ENCODE data around the gene TPRN. TPM values are rescaled to one million over a fixed set of nuclear protein-coding genes. Genes with fewer than 3 reads are reported as not detected.

Gene TPRN
- total RNA-seq, 1 experiment from 2014 or later, result 23.0 TPM

- no peaks in the 10 kb centered on the region for H3K27me3 ChIP-seq (replicated peaks; ENCODE audit: insufficient read depth, low read depth, low read length, poor library complexity)
Measured at GRCh38 chr9:137176302-137177182, 24.0 kb downstream of the TPRN start.

GRCh38 chr9:137175345-137175961 is 25.1 kb downstream of the TPRN start:
- CTCF ChIA-PET, result interaction anchor here (1.3 to 1.6 kb wide), 2 partner anchors 46 to 57 kb away, joined by 6 to 8 read pairs; no protein-coding TSS in a partner anchor

More at GRCh38 chr9:137176302-137177182, 24.0 kb downstream of the TPRN start:
- intact Hi-C loops (cut with micrococcal nuclease; ENCODE audit: unreplicated experiment), result no loop called here
- TF ChIP-seq CTCF (conservative IDR thresholded peaks at IDR 0.05; ENCODE audit: low read depth, low read length), result peak; percentile 70
- no peak for TF ChIP-seq EZH2 (IDR thresholded peaks at IDR 0.05; ENCODE audit: borderline replicate concordance, low read depth, low read length, poor library complexity, severe bottlenecking)
- no peak overlapping the region for H3K4me3 ChIP-seq (ENCODE audit: low read depth, low read length, poor library complexity, severe bottlenecking)
- DNase-seq (ENCODE audit: low spot score), result peak; percentile 53
- no TSS peak for BruUV-seq (replicated peaks)
- H3K27ac ChIP-seq (ENCODE audit: low read depth, low read length, poor library complexity, severe bottlenecking), result no peak overlapping the region
- no peaks in the 10 kb centered on the region for H3K36me3 ChIP-seq (ENCODE audit: insufficient read depth, low read length, poor library complexity, severe bottlenecking)
- CTCF ChIA-PET, result interaction anchor here (0.6 to 1.6 kb wide), 3 partner anchors 47 to 60 kb away, joined by 3 to 6 read pairs (median 4); partner anchors contain the start of gene CYSRT1
- no peaks in the 10 kb centered on the region for H3K9me3 ChIP-seq (ENCODE audit: low read depth, low read length, poor library complexity, severe bottlenecking)
- peaks cover 3% of the 10 kb centered on the region for H3K4me1 ChIP-seq (ENCODE audit: insufficient read depth, low read length, poor library complexity, severe bottlenecking)
- POLR2A ChIA-PET (ENCODE audit: low non-redundant PET), result no interaction called here

More at GRCh38 chr9:137175345-137175961, 25.1 kb downstream of the TPRN start:
- intact Hi-C loops (cut with micrococcal nuclease; ENCODE audit: unreplicated experiment), result no loop called here
- Histone ChIP-seq H3K27me3 (replicated peaks; ENCODE audit: insufficient read depth, low read depth, low read length, poor library complexity) (peaks cover 10% of the 10 kb centered on the region), H3K9me3 (ENCODE audit: low read depth, low read length, poor library complexity, severe bottlenecking) (no peaks in the 10 kb centered on the region), H3K4me1 (ENCODE audit: insufficient read depth, low read length, poor library complexity, severe bottlenecking) (peaks cover 3% of the 10 kb centered on the region), H3K27ac (ENCODE audit: low read depth, low read length, poor library complexity, severe bottlenecking) (no peak overlapping the region), H3K4me3 (ENCODE audit: low read depth, low read length, poor library complexity, severe bottlenecking) (no peak overlapping the region), H3K36me3 (ENCODE audit: insufficient read depth, low read length, poor library complexity, severe bottlenecking) (no peaks in the 10 kb centered on the region)
- no peak for DNase-seq (ENCODE audit: low spot score)
- POLR2A ChIA-PET (ENCODE audit: low non-redundant PET), result no interaction called here
- TF ChIP-seq EZH2 (IDR thresholded peaks at IDR 0.05; ENCODE audit: borderline replicate concordance, low read depth, low read length, poor library complexity, severe bottlenecking) (no peak), CTCF (conservative IDR thresholded peaks at IDR 0.05; ENCODE audit: low read depth, low read length) (peak; percentile 56)
- no TSS peak for BruUV-seq (replicated peaks)
